GM23248 (cell line): ENCODE measurements around the gene C3.

Source experiments
- EZH2 ChIP-seq: fragments of 200-600 bp; sonication (generic); IDR thresholded peaks from 2 replicates; pipeline ENCODE4 v1.6.1; 2018; ENCODE audit warnings: antibody characterized with exemption, mild to moderate bottlenecking; ENCODE audit not compliant: insufficient read depth, poor library complexity, severe bottlenecking
- EZH2phosphoT487 ChIP-seq: fragments of 200-600 bp; sonication (generic); IDR thresholded peaks from 2 replicates; pipeline ENCODE4 v1.6.1; 2018; ENCODE audit warnings: antibody characterized with exemption, moderate library complexity, mild to moderate bottlenecking, low read depth; ENCODE audit not compliant: insufficient read depth

GRCh38 chr19:6648141-6648715 is 72.2 kb downstream of the C3 start:
- TF ChIP-seq EZH2phosphoT487 (no peak), EZH2 (no peak)
